ENCODE data around the gene NME7. TPM values are rescaled to one million over a fixed set of nuclear protein-coding genes. Genes with fewer than 3 reads are reported as not detected.

The NME7 gene
- total and polyA plus RNA-seq, 10 donors, result 4.0 to 22.0 (median 9.7) TPM

- DNase-seq, result peak; percentile 64
- H3K4me1 ChIP-seq, result no peaks in the 10 kb centered on the region
- no peak overlapping the region for H3K4me3 ChIP-seq
- WGBS, 5 donors, result 88 to 100% (median 91%) methylated on average over 5 of the region's 5 CpGs
- intact Hi-C loops (cut with DNase I; ENCODE audit: low total_unique reads), result no loop called here
- no peaks in the 10 kb centered on the region for H3K9me3 ChIP-seq
- H3K27me3 ChIP-seq (replicated peaks in 1 of 7), result no peaks in the 10 kb centered on the region
- H3K27ac ChIP-seq, result no peak overlapping the region
- H3K36me3 ChIP-seq, result no peaks in the 10 kb centered on the region
- TF ChIP-seq POLR2AphosphoS5 (IDR thresholded peaks at IDR 0.05), result no peak
- TF ChIP-seq POLR2A (IDR thresholded peaks at IDR 0.05), result no peak
- TF ChIP-seq CTCF (IDR thresholded peaks at IDR 0.05 in 8 of 11, conservative IDR thresholded peaks at IDR 0.05 in 3 of 11), result no peak
Measured at GRCh38 chr1:169151338-169151837, 216.2 kb downstream of the NME7 start.

- intact Hi-C loops (cut with DNase I; ENCODE audit: low total_unique reads), result no loop called here
- no peak for DNase-seq
- no peak for TF ChIP-seq POLR2AphosphoS5 (IDR thresholded peaks at IDR 0.05)
- TF ChIP-seq POLR2A (IDR thresholded peaks at IDR 0.05), result no peak
- no peak for TF ChIP-seq CTCF (IDR thresholded peaks at IDR 0.05 in 8 of 11, conservative IDR thresholded peaks at IDR 0.05 in 3 of 11)
Measured at GRCh38 chr1:169150641-169151337, 216.8 kb downstream of the NME7 start.

GRCh38 chr1:169149555-169150286, 217.9 kb downstream of the NME7 start:
- Histone ChIP-seq H3K36me3 (no peaks in the 10 kb centered on the region), H3K4me1 (no peaks in the 10 kb centered on the region), H3K9me3 (no peaks in the 10 kb centered on the region), H3K27me3 (replicated peaks in 1 of 7) (no peaks in the 10 kb centered on the region), H3K27ac (no peak overlapping the region), H3K4me3 (no peak overlapping the region)
- WGBS, 5 donors, result 87 to 99% (median 91%) methylated on average over 2 of the region's 2 CpGs
- intact Hi-C loops (cut with DNase I; ENCODE audit: low total_unique reads), result no loop called here
- DNase-seq, result no peak
- TF ChIP-seq CTCF (IDR thresholded peaks at IDR 0.05 in 8 of 11, conservative IDR thresholded peaks at IDR 0.05 in 3 of 11) (no peak), POLR2A (IDR thresholded peaks at IDR 0.05) (no peak), POLR2AphosphoS5 (IDR thresholded peaks at IDR 0.05) (no peak)

More at GRCh38 chr1:169150641-169151337, 216.8 kb downstream of the NME7 start:
- WGBS, 5 donors, result 42 to 92% (median 84%) methylated on average over 4 of the region's 4 CpGs
- Histone ChIP-seq H3K27me3 (replicated peaks in 1 of 7) (no peaks in the 10 kb centered on the region), H3K4me1 (no peaks in the 10 kb centered on the region), H3K9me3 (no peaks in the 10 kb centered on the region), H3K27ac (no peak overlapping the region), H3K36me3 (no peaks in the 10 kb centered on the region), H3K4me3 (no peak overlapping the region)
